Liver (tissue), 9 donors: ENCODE data around the gene HNF4A. TPM values are rescaled to one million over a fixed set of nuclear protein-coding genes. Genes with fewer than 3 reads are reported as not detected.

Experiments
- DNase-seq: peaks from one replicate; pipeline ENCODE4 v3.0.0-alpha.2; 2017; ENCODE audit warnings: low spot score
- H3K27ac ChIP-seq, 2 donors: one replicate each; pipeline ENCODE4 v1.7.0; 2013; ENCODE audit warnings: inconsistent platforms in 2 of 2, low read length in 2 of 2, control low read depth in 1 of 2, low read depth in 1 of 2, mild to moderate bottlenecking in 1 of 2
- H3K27me3 ChIP-seq, 4 donors: one replicate each; pipeline versions ENCODE4 v1.6.1 to v1.7.0; 2013; ENCODE audit warnings: low read length in 3 of 4, inconsistent platforms in 1 of 4, mild to moderate bottlenecking in 1 of 4, moderate library complexity in 1 of 4; ENCODE audit not compliant: control insufficient read depth in 4 of 4, insufficient read depth in 4 of 4
- H3K36me3 ChIP-seq, 4 donors: one replicate each; pipeline versions ENCODE4 v1.6.1 to v1.7.0; 2013; ENCODE audit warnings: low read length in 3 of 4, mild to moderate bottlenecking in 3 of 4, low read depth in 1 of 4, moderate library complexity in 1 of 4; ENCODE audit not compliant: control insufficient read depth in 4 of 4, insufficient read depth in 3 of 4
- H3K4me1 ChIP-seq, 4 donors: one replicate each; pipeline versions ENCODE4 v1.6.1 to v1.7.0; 2013; ENCODE audit warnings: low read length in 3 of 4, mild to moderate bottlenecking in 3 of 4, moderate library complexity in 1 of 4; ENCODE audit not compliant: control insufficient read depth in 4 of 4, insufficient read depth in 4 of 4
- H3K4me3 ChIP-seq, 3 donors: one replicate each; pipeline versions ENCODE4 v1.6.1 to v1.7.0; 2013; ENCODE audit warnings: low read length in 3 of 3, control low read depth in 1 of 3, low read depth in 1 of 3, mild to moderate bottlenecking in 1 of 3
- H3K9ac ChIP-seq, 2 donors: one replicate each; pipeline ENCODE4 v1.7.0; 2013; ENCODE audit warnings: low read length in 2 of 2, mild to moderate bottlenecking in 2 of 2, moderate library complexity in 2 of 2, control low read depth in 1 of 2, low read depth in 1 of 2
- H3K9me3 ChIP-seq, 4 donors: one replicate each; pipeline versions ENCODE4 v1.6.1 to v1.7.0; 2013; ENCODE audit warnings: low read length in 3 of 4; ENCODE audit not compliant: control insufficient read depth in 4 of 4
- ATF3 ChIP-seq: IDR thresholded peaks from 2 replicates; pipeline ENCODE4 v1.6.1; 2016; ENCODE audit warnings: antibody characterized with exemption
- CTCF ChIP-seq: fragments of 150-350 bp; IDR thresholded peaks from 2 replicates; pipeline ENCODE4 v1.5.1; 2017; ENCODE audit warnings: improper control_type of control experiment, low read depth, low read length; ENCODE audit not compliant: missing input control
- EGR1 ChIP-seq, 2 donors: IDR thresholded peaks; 2 replicates each; pipeline ENCODE4 v1.6.1; 2016 to 2018; ENCODE audit warnings: antibody characterized with exemption in 2 of 2, low read depth in 2 of 2
- GABPA ChIP-seq, 2 donors: IDR thresholded peaks in 1 of 2; conservative IDR thresholded peaks in 1 of 2; 2 replicates each; pipeline ENCODE4 v1.6.1; 2016; ENCODE audit warnings: antibody characterized with exemption in 2 of 2, mild to moderate bottlenecking in 1 of 2, moderate library complexity in 1 of 2
- HNF4A ChIP-seq, 2 donors: conservative IDR thresholded peaks; 2 replicates each; pipeline ENCODE4 v1.6.1; 2016; ENCODE audit warnings: antibody characterized with exemption in 2 of 2, mild to moderate bottlenecking in 2 of 2
- HNF4G ChIP-seq: IDR thresholded peaks from 2 replicates; pipeline ENCODE4 v1.6.1; 2016; ENCODE audit warnings: antibody characterized with exemption
- MAX ChIP-seq: IDR thresholded peaks from 2 replicates; pipeline ENCODE4 v1.6.1; 2016; ENCODE audit warnings: antibody characterized with exemption
- NR2F2 ChIP-seq: IDR thresholded peaks from 2 replicates; pipeline ENCODE4 v1.6.1; 2016; ENCODE audit warnings: antibody characterized with exemption
- RAD21 ChIP-seq, 2 donors: IDR thresholded peaks; 2 replicates each; pipeline ENCODE4 v1.6.1; 2016; ENCODE audit warnings: antibody characterized with exemption in 2 of 2, mild to moderate bottlenecking in 2 of 2
- REST ChIP-seq: IDR thresholded peaks from 2 replicates; pipeline ENCODE4 v1.6.1; 2016; ENCODE audit warnings: antibody characterized with exemption, mild to moderate bottlenecking
- RXRA ChIP-seq, 2 donors: IDR thresholded peaks; 2 replicates each; pipeline ENCODE4 v1.6.1; 2017 to 2018; ENCODE audit warnings: antibody characterized with exemption in 2 of 2, mild to moderate bottlenecking in 1 of 2
- SP1 ChIP-seq: IDR thresholded peaks from 2 replicates; pipeline ENCODE4 v1.6.1; 2018; ENCODE audit warnings: antibody characterized with exemption, mild to moderate bottlenecking
- TAF1 ChIP-seq: conservative IDR thresholded peaks from 2 replicates; pipeline ENCODE4 v1.6.1; 2016; ENCODE audit warnings: antibody characterized with exemption, mild to moderate bottlenecking
- ZBTB33 ChIP-seq: IDR thresholded peaks from 2 replicates; pipeline ENCODE4 v1.6.1; 2016; ENCODE audit warnings: antibody characterized with exemption
- WGBS: extraction: QIAGEN DNeasy Blood & Tissue Kit; methylation state at CpG from one replicate; pipeline ENCODE4 v1.1.7; 2013; 5-methylcytosine and 5-hydroxymethylcytosine counted together
- polyA plus RNA-seq, 2 donors: library from polyadenylated mRNA; stranded (reverse) in 1 of 2; unstranded in 1 of 2; fragments of 200-250 nt in 1 of 2; fragments of >200 nt in 1 of 2; fragmentation: Nextera tagmentation in 1 of 2; extraction: Ambion mirVana in 1 of 2; gene quantifications; one replicate each; pipeline versions ENCODE4 v1.2.1 to v1.2.3, GENCODE V29; 2013 to 2015
- total RNA-seq, 2 donors: library from RNA; depleted of rRNA; stranded (reverse); fragments of >200 nt; gene quantifications; one replicate each; pipeline ENCODE4 v1.2.3, GENCODE V29; 2014
- donor health status: healthy.
- donor health status: healthy.
- donor health status: healthy.
- donor health status: healthy.
- donor health status: healthy.

Gene HNF4A
- total and polyA plus RNA-seq, 4 donors, result 51.7 to 171 (median 86.0) TPM

- Histone ChIP-seq H3K9me3 (no peaks in the 10 kb centered on the region), H3K9ac (peak overlapping the region in 1 of 2 donors; percentile 21), H3K36me3 (peaks cover 0 to 7% (median 3%) of the 10 kb centered on the region in 4 donors), H3K4me1 (peaks cover 17 to 71% (median 60%) of the 10 kb centered on the region in 4 donors), H3K4me3 (no peak overlapping the region), H3K27me3 (no peaks in the 10 kb centered on the region), H3K27ac (peak overlapping the region; percentile 67 to 71)
- TF ChIP-seq EGR1 (IDR thresholded peaks at IDR 0.05; ENCODE audit: low read depth in 2 of 2), result no peak
- TF ChIP-seq ZBTB33, result no peak
- no peak for TF ChIP-seq CTCF
- TF ChIP-seq TAF1, result no peak
- TF ChIP-seq HNF4G, result no peak
- TF ChIP-seq REST, result no peak
- TF ChIP-seq HNF4A (conservative IDR thresholded peaks at IDR 0.05), result no peak
- no peak for TF ChIP-seq RXRA (IDR thresholded peaks at IDR 0.05)
- TF ChIP-seq NR2F2, result no peak
- no peak for TF ChIP-seq SP1
- 73% methylated on average over 6 of the region's 6 CpGs for WGBS
- DNase-seq, result no peak
These were observed 34.4 kb downstream of the HNF4A start for GRCh38 chr20:44389871-44390270.

GRCh38 chr20:44390280-44390679 is 34.8 kb downstream of the HNF4A start:
- Histone ChIP-seq H3K27me3 (no peaks in the 10 kb centered on the region), H3K27ac (peak overlapping the region; percentile 67 to 71), H3K36me3 (peaks cover 0 to 7% (median 3%) of the 10 kb centered on the region in 4 donors), H3K9me3 (no peaks in the 10 kb centered on the region), H3K4me1 (peaks cover 17 to 74% (median 61%) of the 10 kb centered on the region in 4 donors), H3K9ac (peak overlapping the region in 1 of 2 donors; percentile 3), H3K4me3 (no peak overlapping the region)
- no peak for DNase-seq
- WGBS, result 88% methylated on average over 5 of the region's 5 CpGs
- no peak for TF ChIP-seq GABPA (IDR thresholded peaks at IDR 0.05 in 1 of 2, conservative IDR thresholded peaks at IDR 0.05 in 1 of 2)
- no peak for TF ChIP-seq MAX
- TF ChIP-seq HNF4A (conservative IDR thresholded peaks at IDR 0.05), result no peak
- no peak for TF ChIP-seq REST
- TF ChIP-seq NR2F2, result no peak
- TF ChIP-seq ZBTB33, result no peak
- no peak for TF ChIP-seq TAF1
- TF ChIP-seq RAD21 (IDR thresholded peaks at IDR 0.05), result no peak
- TF ChIP-seq ATF3, result no peak
